OCI-LY7 (cell line): ENCODE data around the gene ANTXR1. TPM values are rescaled to one million over a fixed set of nuclear protein-coding genes. Genes with fewer than 3 reads are reported as not detected.

Experiments used
- BruUV-seq: library from RNA; stranded (reverse); fragments of 400-500 nt; replicated peaks from 2 replicates; lab custom pipeline; 2021; lab: Mats Ljungman, UMichigan
- CTCF ChIA-PET: fragments of 300-600 bp; sonication (Branson Sonifier 250); formaldehyde crosslinking; loops from one replicate; lab custom pipeline; 2022; ENCODE audit warnings: antibody characterized with exemption; ENCODE audit not compliant: unreplicated experiment; lab: Charles Lee
- POLR2A ChIA-PET: fragments of 300-600 bp; sonication (Branson Sonifier 250); formaldehyde crosslinking; loops from one replicate; lab custom pipeline; 2022; ENCODE audit warnings: antibody characterized with exemption; lab: Charles Lee
- DNase-seq: peaks from one replicate; pipeline ENCODE4 v3.0.0-alpha.2; 2015; ENCODE audit warnings: low spot score
- H2AFZ ChIP-seq: fragments of 200-600 bp; sonication (generic), shearing (Covaris generic); 2 replicates; pipeline ENCODE4 v1.6.1; 2014; ENCODE audit warnings: mild to moderate bottlenecking, antibody characterized with exemption, low read length, moderate library complexity
- H3K27ac ChIP-seq: fragments of 200-600 bp; sonication (generic); 2 replicates; pipeline ENCODE4 v1.5.1; 2014; ENCODE audit warnings: mixed run types, low read depth, mild to moderate bottlenecking, moderate library complexity, low read length, inconsistent platforms; ENCODE audit not compliant: poor library complexity, severe bottlenecking
- H3K36me3 ChIP-seq: fragments of 200-600 bp; sonication (generic); 2 replicates; pipeline ENCODE4 v1.6.1; 2014; ENCODE audit warnings: mild to moderate bottlenecking, antibody characterized with exemption, low read length, moderate library complexity, mixed read lengths; ENCODE audit not compliant: insufficient read depth
- H3K4me1 ChIP-seq: fragments of 200-600 bp; sonication (generic); 2 replicates; pipeline ENCODE4 v1.5.1; 2014; ENCODE audit warnings: mild to moderate bottlenecking, low read length; ENCODE audit not compliant: insufficient read depth, poor library complexity, severe bottlenecking
- H3K4me2 ChIP-seq: fragments of 200-600 bp; sonication (generic); 2 replicates; pipeline ENCODE4 v1.6.1; 2014; ENCODE audit warnings: mild to moderate bottlenecking, low read length
- H3K4me3 ChIP-seq: fragments of 200-600 bp; sonication (generic); 2 replicates; pipeline ENCODE4 v1.5.1; 2014; ENCODE audit warnings: mild to moderate bottlenecking, low read depth, low read length; ENCODE audit not compliant: poor library complexity, severe bottlenecking
- H3K79me2 ChIP-seq: fragments of 200-600 bp; sonication (generic); 2 replicates; pipeline ENCODE4 v1.6.1; 2016; ENCODE audit warnings: low read depth, mild to moderate bottlenecking, low read length, moderate library complexity, mixed read lengths; ENCODE audit not compliant: insufficient read depth
- H3K9me2 ChIP-seq: fragments of 200-600 bp; sonication (generic); 2 replicates; pipeline ENCODE4 v1.6.1; 2016; ENCODE audit warnings: mild to moderate bottlenecking, low read length, mixed read lengths; ENCODE audit not compliant: insufficient read depth
- H3K9me3 ChIP-seq: fragments of 200-600 bp; sonication (generic); 2 replicates; pipeline ENCODE4 v1.6.1; 2014; ENCODE audit warnings: mild to moderate bottlenecking, mixed run types, low read length, mixed read lengths
- H4K20me1 ChIP-seq: fragments of 200-600 bp; sonication (generic); 2 replicates; pipeline ENCODE4 v1.6.1; 2014; ENCODE audit warnings: mild to moderate bottlenecking, antibody characterized with exemption, low read length, moderate library complexity, mixed read lengths; ENCODE audit not compliant: insufficient read depth
- CTCF ChIP-seq: fragments of 200-600 bp; sonication (generic); conservative IDR thresholded peaks from 2 replicates; pipeline ENCODE4 v1.5.1; 2014; ENCODE audit warnings: mild to moderate bottlenecking, antibody characterized with exemption, low read length, moderate library complexity, mixed read lengths
- EZH2phosphoT487 ChIP-seq: fragments of 200-600 bp; sonication (generic); IDR thresholded peaks from 2 replicates; pipeline ENCODE4 v1.6.1; 2018; ENCODE audit warnings: low read depth, borderline replicate concordance, mild to moderate bottlenecking, mixed run types, antibody characterized with exemption, low read length, moderate library complexity, mixed read lengths
- intact Hi-C: fragments of 100-400 bp; cut with micrococcal nuclease; formaldehyde crosslinking; loops from one replicate; pipeline ENCODE4 v1.10.0; 2022; ENCODE audit not compliant: unreplicated experiment
- total RNA-seq, 2 experiments: library from RNA; depleted of rRNA in 1 of 2; stranded (reverse); fragments of >200 nt in 1 of 2; shearing (Covaris generic) in 1 of 2; gene quantifications; 2 replicates each; pipeline ENCODE4 v1.2.3, GENCODE V29; 2014 to 2022

Gene ANTXR1
- total RNA-seq, 2 experiments from 2014 or later: not detected

- ChIA-PET POLR2A (interaction anchor here (0.6 kb wide), 1 partner anchor 1444 kb away, joined by 3 read pairs; no protein-coding TSS in a partner anchor), CTCF (no interaction called here)
- H3K4me2 ChIP-seq: no peak overlapping the region
- no peaks in the 10 kb centered on the region for H4K20me1 ChIP-seq
- no peaks in the 10 kb centered on the region for H3K79me2 ChIP-seq
- H3K27ac ChIP-seq: no peak overlapping the region
- H3K9me3 ChIP-seq: no peaks in the 10 kb centered on the region
- BruUV-seq: no TSS peak
- H3K4me3 ChIP-seq: no peak overlapping the region
- no peak for DNase-seq
- intact Hi-C loops: no loop called here
- no peaks in the 10 kb centered on the region for H3K9me2 ChIP-seq
- H3K36me3 ChIP-seq: no peaks in the 10 kb centered on the region
- no peak overlapping the region for H2AFZ ChIP-seq
- no peaks in the 10 kb centered on the region for H3K4me1 ChIP-seq
- TF ChIP-seq CTCF: no peak
- TF ChIP-seq EZH2phosphoT487: no peak
Measured at GRCh38 chr2:69109255-69109654, 96.3 kb downstream of the ANTXR1 start.

GRCh38 chr2:69111076-69111475 lies 98.1 kb downstream of the ANTXR1 start:
- H4K20me1 ChIP-seq: no peaks in the 10 kb centered on the region
- no peak overlapping the region for H2AFZ ChIP-seq
- H3K27ac ChIP-seq: no peak overlapping the region
- H3K4me3 ChIP-seq: no peak overlapping the region
- H3K79me2 ChIP-seq: no peaks in the 10 kb centered on the region
- POLR2A ChIA-PET: no interaction called here
- intact Hi-C loops: no loop called here
- CTCF ChIA-PET: no interaction called here
- BruUV-seq: no TSS peak
- no peak overlapping the region for H3K4me2 ChIP-seq
- DNase-seq: no peak
- H3K4me1 ChIP-seq: no peaks in the 10 kb centered on the region
- TF ChIP-seq CTCF (no peak), EZH2phosphoT487 (no peak)
- no peaks in the 10 kb centered on the region for H3K9me2 ChIP-seq
- H3K9me3 ChIP-seq: no peaks in the 10 kb centered on the region
- H3K36me3 ChIP-seq: no peaks in the 10 kb centered on the region

GRCh38 chr2:69113627-69114026 lies 100.6 kb downstream of the ANTXR1 start:
- POLR2A ChIA-PET: no interaction called here
- intact Hi-C loops: no loop called here
- TF ChIP-seq CTCF (no peak), EZH2phosphoT487 (no peak)
- Histone ChIP-seq H3K27ac (no peak overlapping the region), H3K9me3 (no peaks in the 10 kb centered on the region), H3K9me2 (no peaks in the 10 kb centered on the region), H3K4me2 (no peak overlapping the region), H3K4me1 (no peaks in the 10 kb centered on the region), H4K20me1 (no peaks in the 10 kb centered on the region), H3K36me3 (no peaks in the 10 kb centered on the region), H3K79me2 (no peaks in the 10 kb centered on the region), H2AFZ (no peak overlapping the region), H3K4me3 (no peak overlapping the region)
- DNase-seq: no peak
- CTCF ChIA-PET: no interaction called here
- no TSS peak for BruUV-seq
